HG02798 (cell line): ENCODE data around the gene UGT1A10.

Source experiments
- ATAC-seq: cut with Tn5 transposase; IDR thresholded peaks from one replicate; pipeline ENCODE4 v1.9.1; 2021; ENCODE audit warnings: mild to moderate bottlenecking; ENCODE audit not compliant: unreplicated experiment, poor library complexity

The UGT1A10 gene

GRCh38 chr2:233764761-233765160, 128.5 kb downstream of the UGT1A10 start:
- no peak for ATAC-seq

GRCh38 chr2:233766416-233766815, 130.2 kb downstream of the UGT1A10 start:
- ATAC-seq = no peak

- no peak for ATAC-seq
These were observed 131.8 kb downstream of the UGT1A10 start for GRCh38 chr2:233768076-233768475.

- no peak for ATAC-seq
These were observed 133.0 kb downstream of the UGT1A10 start for GRCh38 chr2:233769260-233769659.

- no peak for ATAC-seq
These were observed 135.9 kb downstream of the UGT1A10 start for GRCh38 chr2:233772153-233772552.

GRCh38 chr2:233772583-233772982, 136.3 kb downstream of the UGT1A10 start:
- no peak for ATAC-seq

- ATAC-seq = no peak
These were observed 137.6 kb downstream of the UGT1A10 start for GRCh38 chr2:233773854-233774253.

GRCh38 chr2:233775414-233775813, 139.2 kb downstream of the UGT1A10 start:
- ATAC-seq = no peak

GRCh38 chr2:233778030-233778429, 141.8 kb downstream of the UGT1A10 start, which contains the start of gene MROH2A:
Gene MROH2A (plus strand): TSS chr2:233778330. CDS start chr2:233779359, 1,029 bp downstream.
- no peak for ATAC-seq

- ATAC-seq = no peak
These were observed 143.5 kb downstream of the UGT1A10 start for GRCh38 chr2:233779722-233780121.

GRCh38 chr2:233780771-233781170, 144.5 kb downstream of the UGT1A10 start:
- ATAC-seq = no peak

- no peak for ATAC-seq
These were observed 153.3 kb downstream of the UGT1A10 start for GRCh38 chr2:233789554-233789953.

GRCh38 chr2:233791151-233791882, 155.1 kb downstream of the UGT1A10 start:
- no peak for ATAC-seq

GRCh38 chr2:233791883-233792329, 155.7 kb downstream of the UGT1A10 start:
- ATAC-seq = no peak

- ATAC-seq = no peak
These were observed 156.5 kb downstream of the UGT1A10 start for GRCh38 chr2:233792720-233793119.

GRCh38 chr2:233793465-233794127, 157.3 kb downstream of the UGT1A10 start:
- no peak for ATAC-seq

GRCh38 chr2:233794128-233794658, 157.9 kb downstream of the UGT1A10 start:
- no peak for ATAC-seq

- no peak for ATAC-seq
These were observed 159.5 kb downstream of the UGT1A10 start for GRCh38 chr2:233795735-233796171.

GRCh38 chr2:233796254-233796653, 160.0 kb downstream of the UGT1A10 start:
- no peak for ATAC-seq

GRCh38 chr2:233798335-233799086, 162.3 kb downstream of the UGT1A10 start:
- ATAC-seq = no peak
